H9 (cell line): ENCODE measurements around the gene CHN2. TPM values are rescaled to one million over a fixed set of nuclear protein-coding genes. Genes with fewer than 3 reads are reported as not detected.

ENCODE experiments used
- DNase-seq: peaks from one replicate; pipeline ENCODE4 v3.0.0-alpha.2; 2017
- H2AFZ ChIP-seq: one replicate; pipeline ENCODE4 v1.6.1; 2013; ENCODE audit warnings: mild to moderate bottlenecking, low read length, control low read depth, moderate library complexity
- H2AK5ac ChIP-seq: 2 replicates; pipeline ENCODE4 v1.6.1; 2013; ENCODE audit warnings: low read length, control low read depth, mixed read lengths; ENCODE audit not compliant: insufficient read length
- H2BK120ac ChIP-seq: one replicate; pipeline ENCODE4 v1.6.1; 2013; ENCODE audit warnings: low read depth, mild to moderate bottlenecking, low read length, control low read depth, inconsistent platforms; ENCODE audit not compliant: poor library complexity, severe bottlenecking
- H2BK12ac ChIP-seq: 2 replicates; pipeline ENCODE4 v1.6.1; 2013; ENCODE audit warnings: low read length, control low read depth, mixed read lengths, low read depth; ENCODE audit not compliant: insufficient read length
- H2BK15ac ChIP-seq: 2 replicates; pipeline ENCODE4 v1.6.1; 2013; ENCODE audit warnings: low read depth, low read length, control low read depth
- H2BK20ac ChIP-seq: one replicate; pipeline ENCODE4 v1.6.1; 2013; ENCODE audit warnings: low read depth, mild to moderate bottlenecking, low read length, control low read depth, inconsistent platforms; ENCODE audit not compliant: poor library complexity, severe bottlenecking
- H2BK5ac ChIP-seq: 2 replicates; pipeline ENCODE4 v1.6.1; 2013; ENCODE audit warnings: low read length, control low read depth, mixed read lengths; ENCODE audit not compliant: insufficient read length
- H3K14ac ChIP-seq: 2 replicates; pipeline ENCODE4 v1.6.1; 2013; ENCODE audit warnings: low read length, control low read depth; ENCODE audit not compliant: insufficient read depth
- H3K18ac ChIP-seq: 2 replicates; pipeline ENCODE4 v1.6.1; 2013; ENCODE audit warnings: low read depth, mild to moderate bottlenecking, mixed read lengths, low read length, control low read depth; ENCODE audit not compliant: insufficient read length
- H3K23ac ChIP-seq: 2 replicates; pipeline ENCODE4 v1.6.1; 2013; ENCODE audit warnings: low read length, control low read depth, mixed read lengths, low read depth; ENCODE audit not compliant: insufficient read length
- H3K23me2 ChIP-seq: 2 replicates; pipeline ENCODE4 v1.6.1; 2013; ENCODE audit warnings: low read depth, mild to moderate bottlenecking, mixed read lengths, low read length, control low read depth; ENCODE audit not compliant: insufficient read length, poor library complexity, severe bottlenecking
- H3K27ac ChIP-seq: 2 replicates; pipeline ENCODE4 v1.5.1; 2013; ENCODE audit warnings: low read length, control low read depth, mixed read lengths, low read depth; ENCODE audit not compliant: insufficient read length
- H3K27me3 ChIP-seq: 2 replicates; pipeline ENCODE4 v1.6.1; 2013; ENCODE audit warnings: low read length, control low read depth, inconsistent platforms; ENCODE audit not compliant: insufficient read depth
- H3K4ac ChIP-seq: 2 replicates; pipeline ENCODE4 v1.6.1; 2013; ENCODE audit warnings: low read depth, mild to moderate bottlenecking, control low read depth, inconsistent platforms, low read length, moderate library complexity
- H3K4me1 ChIP-seq: 2 replicates; pipeline ENCODE4 v1.6.1; 2013; ENCODE audit warnings: low read length, control low read depth, inconsistent platforms; ENCODE audit not compliant: insufficient read depth
- H3K4me2 ChIP-seq: 2 replicates; pipeline ENCODE4 v1.6.1; 2013; ENCODE audit warnings: low read length, control low read depth, mixed read lengths; ENCODE audit not compliant: insufficient read length, insufficient read depth
- H3K56ac ChIP-seq: 2 replicates; pipeline ENCODE4 v1.6.1; 2013; ENCODE audit warnings: low read depth, mild to moderate bottlenecking, mixed read lengths, low read length, control low read depth; ENCODE audit not compliant: insufficient read length
- H3K79me1 ChIP-seq: 2 replicates; pipeline ENCODE4 v1.6.1; 2013; ENCODE audit warnings: low read depth, mild to moderate bottlenecking, moderate library complexity, low read length, control low read depth, inconsistent platforms; ENCODE audit not compliant: insufficient read depth, poor library complexity, severe bottlenecking
- H3K79me2 ChIP-seq: 2 replicates; pipeline ENCODE4 v1.6.1; 2013; ENCODE audit warnings: low read length, control low read depth, inconsistent platforms; ENCODE audit not compliant: insufficient read depth
- H3K9ac ChIP-seq: 2 replicates; pipeline ENCODE4 v1.6.1; 2013; ENCODE audit warnings: low read length, control low read depth, mixed read lengths; ENCODE audit not compliant: insufficient read length; ENCODE audit errors: extremely low read depth
- H3K9me3 ChIP-seq: one replicate; pipeline ENCODE4 v1.6.1; 2013; ENCODE audit warnings: low read depth, low read length, inconsistent platforms; ENCODE audit not compliant: control insufficient read depth
- H3T11ph ChIP-seq: one replicate; pipeline ENCODE4 v1.6.1; 2013; ENCODE audit warnings: mild to moderate bottlenecking, low read length, control low read depth, inconsistent platforms
- H4K20me1 ChIP-seq: one replicate; pipeline ENCODE4 v1.6.1; 2013; ENCODE audit not compliant: control insufficient read depth, insufficient read length, insufficient read depth
- H4K5ac ChIP-seq: 2 replicates; pipeline ENCODE4 v1.6.1; 2013; ENCODE audit warnings: low read depth, mild to moderate bottlenecking, mixed read lengths, low read length, control low read depth; ENCODE audit not compliant: insufficient read length
- H4K8ac ChIP-seq: replicated peaks from 2 replicates; pipeline ENCODE4 v1.6.1; 2013; ENCODE audit warnings: low read length, control low read depth, mixed read lengths, low read depth; ENCODE audit not compliant: insufficient read length
- H4K91ac ChIP-seq: 2 replicates; pipeline ENCODE4 v1.6.1; 2013; ENCODE audit warnings: low read depth, mild to moderate bottlenecking, moderate library complexity, mixed read lengths, low read length, control low read depth; ENCODE audit not compliant: insufficient read length
- H3K27ac Mint-ChIP-seq, 3 experiments: 2 replicates in 2 of 3; 3 replicates in 1 of 3; pipeline ENCODE4 v1.8.0; 2020 to 2021; ENCODE audit warnings: mixed read lengths in 3 of 3, mild to moderate bottlenecking in 1 of 3, moderate library complexity in 1 of 3
- H3K27me3 Mint-ChIP-seq: 2 replicates; pipeline ENCODE4 v1.8.0; 2021; ENCODE audit warnings: low read depth, mild to moderate bottlenecking, moderate library complexity, mixed read lengths
- H3K36me3 Mint-ChIP-seq, 3 experiments: 2 replicates in 2 of 3; 3 replicates in 1 of 3; pipeline ENCODE4 v1.8.0; 2020 to 2021; ENCODE audit warnings: low read depth in 3 of 3, mixed read lengths in 3 of 3; ENCODE audit not compliant: insufficient read depth in 1 of 3
- H3K4me1 Mint-ChIP-seq, 2 experiments: 2 replicates each; pipeline ENCODE4 v1.8.0; 2020; ENCODE audit warnings: mixed read lengths in 2 of 2
- H3K4me3 Mint-ChIP-seq, 2 experiments: 2 replicates in 1 of 2; 3 replicates in 1 of 2; pipeline ENCODE4 v1.8.0; 2020 to 2021; ENCODE audit warnings: mild to moderate bottlenecking in 2 of 2, mixed read lengths in 2 of 2, moderate library complexity in 1 of 2
- H3K9me3 Mint-ChIP-seq, 2 experiments: 2 replicates in 1 of 2; 3 replicates in 1 of 2; pipeline ENCODE4 v1.8.0; 2020; ENCODE audit warnings: mild to moderate bottlenecking in 2 of 2, mixed read lengths in 2 of 2, moderate library complexity in 1 of 2
- WGBS: extraction: QIAGEN DNeasy Blood & Tissue Kit; methylation state at CpG from one replicate; pipeline ENCODE4 v1.1.7; 2013; ENCODE audit warnings: missing lambda C conversion rate, low lambda C conversion rate, mixed read lengths; ENCODE audit not compliant: insufficient read length; ENCODE audit errors: extremely low coverage; 5-methylcytosine and 5-hydroxymethylcytosine counted together
- total RNA-seq: library from RNA; stranded (reverse); gene quantifications from 2 replicates; pipeline ENCODE4 v1.2.1, GENCODE V29; 2021
- TF ChIP-seq, protein P1 (sequence below): fragments of 200-600 bp; sonication (generic); conservative IDR thresholded peaks from 3 replicates; pipeline ENCODE4 v1.8.0; 2021; ENCODE audit warnings: antibody characterized with exemption, mild to moderate bottlenecking

Gene CHN2
- total RNA-seq, 1 experiment from 2014 or later, result 3.3 TPM

GRCh38 chr7:29480451-29480850, 285.9 kb downstream of the CHN2 start:
- Mint-ChIP-seq H3K27me3 (peaks cover 1% of the 10 kb centered on the region; the same call in 1 of the 2 replicates), H3K4me1 (peaks cover 17 to 27% of the 10 kb centered on the region in 2 experiments), H3K27ac (no peak overlapping the region), H3K4me3 (no peak overlapping the region), H3K9me3 (no peaks in the 10 kb centered on the region; a peak in 1 of 5 replicates), H3K36me3 (no peaks in the 10 kb centered on the region)
- no peak overlapping the region for H4K8ac ChIP-seq
- H2BK120ac ChIP-seq, result no peak overlapping the region
- H2AK5ac ChIP-seq, result no peak overlapping the region
- H2BK20ac ChIP-seq, result no peak overlapping the region
- H2BK5ac ChIP-seq, result no peak overlapping the region
- no peak overlapping the region for H3K18ac ChIP-seq
- H2BK12ac ChIP-seq, result no peak overlapping the region
- no peak overlapping the region for H3K56ac ChIP-seq
- no peaks in the 10 kb centered on the region for H3K4me1 ChIP-seq
- no CpG with 5 or more reads among the region's 5 CpGs for WGBS
- no peak overlapping the region for H3K4ac ChIP-seq
- H4K5ac ChIP-seq, result no peak overlapping the region
- H3K27ac ChIP-seq, result no peak overlapping the region
- no peaks in the 10 kb centered on the region for H3K79me2 ChIP-seq
- H2BK15ac ChIP-seq, result no peak overlapping the region
- no peaks in the 10 kb centered on the region for H3K9me3 ChIP-seq
- H3K14ac ChIP-seq, result no peak overlapping the region
- no peaks in the 10 kb centered on the region for H3K79me1 ChIP-seq
- no peak overlapping the region for H3K4me2 ChIP-seq
- H4K20me1 ChIP-seq, result no peaks in the 10 kb centered on the region
- no peaks in the 10 kb centered on the region for H3K23me2 ChIP-seq
- TF ChIP-seq, protein P1, sequence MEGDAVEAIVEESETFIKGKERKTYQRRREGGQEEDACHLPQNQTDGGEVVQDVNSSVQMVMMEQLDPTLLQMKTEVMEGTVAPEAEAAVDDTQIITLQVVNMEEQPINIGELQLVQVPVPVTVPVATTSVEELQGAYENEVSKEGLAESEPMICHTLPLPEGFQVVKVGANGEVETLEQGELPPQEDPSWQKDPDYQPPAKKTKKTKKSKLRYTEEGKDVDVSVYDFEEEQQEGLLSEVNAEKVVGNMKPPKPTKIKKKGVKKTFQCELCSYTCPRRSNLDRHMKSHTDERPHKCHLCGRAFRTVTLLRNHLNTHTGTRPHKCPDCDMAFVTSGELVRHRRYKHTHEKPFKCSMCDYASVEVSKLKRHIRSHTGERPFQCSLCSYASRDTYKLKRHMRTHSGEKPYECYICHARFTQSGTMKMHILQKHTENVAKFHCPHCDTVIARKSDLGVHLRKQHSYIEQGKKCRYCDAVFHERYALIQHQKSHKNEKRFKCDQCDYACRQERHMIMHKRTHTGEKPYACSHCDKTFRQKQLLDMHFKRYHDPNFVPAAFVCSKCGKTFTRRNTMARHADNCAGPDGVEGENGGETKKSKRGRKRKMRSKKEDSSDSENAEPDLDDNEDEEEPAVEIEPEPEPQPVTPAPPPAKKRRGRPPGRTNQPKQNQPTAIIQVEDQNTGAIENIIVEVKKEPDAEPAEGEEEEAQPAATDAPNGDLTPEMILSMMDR, result no peak
- H3K23ac ChIP-seq, result no peak overlapping the region
- no peak overlapping the region for H4K91ac ChIP-seq
- H3T11ph ChIP-seq, result no peak overlapping the region
- DNase-seq, result no peak
- H3K27me3 ChIP-seq, result no peaks in the 10 kb centered on the region
- no peak overlapping the region for H3K9ac ChIP-seq
- no peak overlapping the region for H2AFZ ChIP-seq
